MM.1S (cell line): Measurements from ENCODE around the gene ZC2HC1C.

Experiments
- DNase-seq: peaks from one replicate; pipeline ENCODE4 v3.0.0-alpha.2; 2015
- H2AFZ ChIP-seq: fragments of 300-600 bp; sonication (generic); 2 replicates; pipeline ENCODE4 v1.6.0; 2016; ENCODE audit warnings: antibody characterized with exemption, low read length
- H3F3A ChIP-seq: fragments of 300-600 bp; sonication (generic); 2 replicates; pipeline ENCODE4 v1.6.1; 2016; ENCODE audit warnings: mild to moderate bottlenecking, antibody characterized with exemption, low read length, moderate library complexity, mixed read lengths; ENCODE audit not compliant: insufficient read depth
- H3K27ac ChIP-seq: fragments of 300-600 bp; sonication (generic); 2 replicates; pipeline ENCODE4 v1.5.1; 2016; ENCODE audit warnings: mild to moderate bottlenecking, low read length
- H3K27me3 ChIP-seq: fragments of 300-600 bp; sonication (generic); replicated peaks from 2 replicates; pipeline ENCODE4 v1.6.0; 2016; ENCODE audit warnings: low read length; ENCODE audit not compliant: insufficient read depth
- H3K36me3 ChIP-seq: fragments of 300-600 bp; sonication (generic); replicated peaks from 2 replicates; pipeline ENCODE4 v1.6.1; 2016; ENCODE audit warnings: mild to moderate bottlenecking, low read length, mixed read lengths; ENCODE audit not compliant: insufficient read depth
- H3K4me1 ChIP-seq: fragments of 300-600 bp; sonication (generic); 2 replicates; pipeline ENCODE4 v1.6.1; 2016; ENCODE audit warnings: low read length, mixed read lengths
- H3K4me2 ChIP-seq: fragments of 300-600 bp; sonication (generic); 2 replicates; pipeline ENCODE4 v1.6.0; 2016; ENCODE audit warnings: low read depth, low read length
- H3K4me3 ChIP-seq: fragments of 300-600 bp; sonication (generic); 2 replicates; pipeline ENCODE4 v1.5.1; 2016; ENCODE audit warnings: low read length, mixed read lengths
- H3K79me2 ChIP-seq: fragments of 300-600 bp; sonication (generic); 2 replicates; pipeline ENCODE4 v1.6.1; 2016; ENCODE audit warnings: mixed run types, low read length, mixed read lengths
- H3K9ac ChIP-seq: fragments of 300-600 bp; sonication (generic); 2 replicates; pipeline ENCODE4 v1.6.1; 2016; ENCODE audit warnings: low read length, mixed read lengths
- H3K9me2 ChIP-seq: fragments of 300-600 bp; sonication (generic); replicated peaks from 2 replicates; pipeline ENCODE4 v1.6.1; 2016; ENCODE audit warnings: mild to moderate bottlenecking, low read length, mixed read lengths; ENCODE audit not compliant: insufficient read depth
- H3K9me3 ChIP-seq: fragments of 300-600 bp; sonication (generic); replicated peaks from 2 replicates; pipeline ENCODE4 v1.6.1; 2016; ENCODE audit warnings: mild to moderate bottlenecking, low read length, mixed read lengths; ENCODE audit not compliant: insufficient read depth
- H4K20me1 ChIP-seq: fragments of 300-600 bp; sonication (generic); 2 replicates; pipeline ENCODE4 v1.6.1; 2016; ENCODE audit warnings: mild to moderate bottlenecking, low read length, moderate library complexity, mixed read lengths; ENCODE audit not compliant: insufficient read depth
- CTCF ChIP-seq: fragments of 300-600 bp; sonication (generic); IDR thresholded peaks from 2 replicates; pipeline ENCODE4 v1.5.1; 2016; ENCODE audit warnings: antibody characterized with exemption, low read length, mixed read lengths
- EZH2 ChIP-seq: fragments of 300-600 bp; sonication (generic); optimal IDR thresholded peaks from 2 replicates; pipeline ENCODE3; 2017; ENCODE audit warnings: low read depth, mild to moderate bottlenecking, antibody characterized with exemption, low read length, mixed read lengths
- EZH2phosphoT487 ChIP-seq: fragments of 300-600 bp; sonication (generic); IDR thresholded peaks from 2 replicates; pipeline ENCODE4 v1.6.1; 2018; ENCODE audit warnings: antibody characterized with exemption, low read length

ZC2HC1C gene

DNA sequence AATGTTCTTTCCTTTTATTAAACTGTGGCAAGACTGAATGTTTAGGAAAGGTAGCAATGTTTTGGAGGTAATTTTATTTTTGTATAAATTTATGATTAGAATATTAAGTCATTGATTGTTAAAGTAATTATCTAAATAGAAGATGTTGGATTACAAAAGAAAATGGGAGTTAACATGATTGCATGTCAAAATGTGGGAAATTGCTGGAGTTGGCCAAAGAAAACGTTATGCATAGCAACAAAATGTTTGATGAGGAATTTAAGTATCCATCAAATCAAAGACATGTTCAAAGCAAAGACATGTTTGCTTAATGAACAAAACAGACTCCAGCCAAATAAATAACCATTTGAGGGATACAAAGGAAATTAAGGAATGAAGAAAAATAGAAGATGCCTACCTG lies 15.0 kb upstream of the ZC2HC1C start:
- H3K4me3 ChIP-seq = no peak overlapping the region
- no peak overlapping the region for H2AFZ ChIP-seq
- no peak for DNase-seq
- no peaks in the 10 kb centered on the region for H3K79me2 ChIP-seq
- no peaks in the 10 kb centered on the region for H3K36me3 ChIP-seq
- no peak overlapping the region for H3K27ac ChIP-seq
- TF ChIP-seq EZH2phosphoT487 = no peak
- no peak for TF ChIP-seq CTCF
- no peak for TF ChIP-seq EZH2
- H3K4me2 ChIP-seq = no peak overlapping the region
- H3F3A ChIP-seq = peaks cover 3% of the 10 kb centered on the region; the same call in 1 of the 2 replicates
- no peak overlapping the region for H3K9ac ChIP-seq
- no peaks in the 10 kb centered on the region for H3K4me1 ChIP-seq
- H3K9me3 ChIP-seq = no peaks in the 10 kb centered on the region
- no peaks in the 10 kb centered on the region for H3K27me3 ChIP-seq
- H3K9me2 ChIP-seq = no peaks in the 10 kb centered on the region
- no peaks in the 10 kb centered on the region for H4K20me1 ChIP-seq

- no peak for DNase-seq
- no peaks in the 10 kb centered on the region for H3K9me2 ChIP-seq
- no peaks in the 10 kb centered on the region for H3K27me3 ChIP-seq
- H2AFZ ChIP-seq = no peak overlapping the region
- no peak overlapping the region for H3K27ac ChIP-seq
- H3K9me3 ChIP-seq = no peaks in the 10 kb centered on the region
- H3K4me1 ChIP-seq = no peaks in the 10 kb centered on the region
- peaks cover 13% of the 10 kb centered on the region for H3K79me2 ChIP-seq
- no peak overlapping the region for H3K4me3 ChIP-seq
- H4K20me1 ChIP-seq = no peaks in the 10 kb centered on the region
- no peaks in the 10 kb centered on the region for H3F3A ChIP-seq
- TF ChIP-seq EZH2phosphoT487 (no peak), EZH2 (no peak), CTCF (no peak)
- no peak overlapping the region for H3K9ac ChIP-seq
- no peak overlapping the region for H3K4me2 ChIP-seq
- H3K36me3 ChIP-seq = no peaks in the 10 kb centered on the region
Measured at GRCh38 chr14:75059642-75060041, 9.8 kb upstream of the ZC2HC1C start.

- Histone ChIP-seq H3K9me3 (no peaks in the 10 kb centered on the region), H3K9ac (no peak overlapping the region), H3K79me2 (peaks cover 13% of the 10 kb centered on the region)
Measured at GRCh38 chr14:75060420-75060819, 9.0 kb upstream of the ZC2HC1C start.

More at GRCh38 chr14:75060420-75060819, 9.0 kb upstream of the ZC2HC1C start:
- Histone ChIP-seq H4K20me1 (no peaks in the 10 kb centered on the region), H3K9me2 (no peaks in the 10 kb centered on the region), H3K27me3 (no peaks in the 10 kb centered on the region), H3K4me2 (no peak overlapping the region), H3K4me3 (no peak overlapping the region), H3K4me1 (no peaks in the 10 kb centered on the region), H2AFZ (no peak overlapping the region), H3K36me3 (no peaks in the 10 kb centered on the region), H3F3A (no peaks in the 10 kb centered on the region), H3K27ac (no peak overlapping the region)
- TF ChIP-seq CTCF (no peak), EZH2phosphoT487 (no peak), EZH2 (no peak)
- no peak for DNase-seq
